H1 (cell line): ENCODE measurements around the gene ETV2. TPM values are rescaled to one million over a fixed set of nuclear protein-coding genes. Genes with fewer than 3 reads are reported as not detected.

Experiments
- CTCF ChIA-PET: fragments of 300-600 bp; sonication (Branson Sonifier 250); formaldehyde crosslinking; loops from one replicate; lab custom pipeline; 2021; ENCODE audit not compliant: partially characterized antibody; lab: Charles Lee
- POLR2A ChIA-PET: fragments of 300-600 bp; sonication (Branson Sonifier 250); formaldehyde crosslinking; loops from one replicate; lab custom pipeline; 2021; ENCODE audit warnings: inconsistent platforms; ENCODE audit not compliant: partially characterized antibody; lab: Charles Lee
- DNase-seq, 2 experiments: peaks; one replicate each; pipeline versions ENCODE4 v3.0.0 to v3.0.0-alpha.2; 2010 to 2022; ENCODE audit warnings: low spot score in 2 of 2, low read depth in 1 of 2, mixed read lengths in 1 of 2
- FAIRE-seq: peaks from 2 replicates; lab custom pipeline; 2011; peaks lifted over from hg19 to GRCh38; lab: Jason Lieb, UNC
- H2AFZ ChIP-seq: 2 replicates; pipeline ENCODE4 v1.8.1; 2012; ENCODE audit warnings: low read length, inconsistent platforms
- H2AK5ac ChIP-seq: 2 replicates; pipeline ENCODE4 v1.6.1; 2013; ENCODE audit warnings: low read depth, low read length
- H2BK120ac ChIP-seq: replicated peaks from 2 replicates; pipeline ENCODE3; 2013; ENCODE audit warnings: low read depth, low read length, inconsistent platforms
- H2BK12ac ChIP-seq: 2 replicates; pipeline ENCODE4 v1.6.1; 2013; ENCODE audit warnings: low read depth, low read length
- H2BK15ac ChIP-seq: 2 replicates; pipeline ENCODE4 v1.6.1; 2013; ENCODE audit warnings: low read length
- H2BK20ac ChIP-seq: 2 replicates; pipeline ENCODE4 v1.6.1; 2013; ENCODE audit warnings: low read length
- H2BK5ac ChIP-seq: 2 replicates; pipeline ENCODE4 v1.6.1; 2013; ENCODE audit warnings: low read depth, low read length
- H3K14ac ChIP-seq: 2 replicates; pipeline ENCODE4 v1.6.1; 2013; ENCODE audit warnings: inconsistent platforms; ENCODE audit not compliant: insufficient read length
- H3K18ac ChIP-seq: 2 replicates; pipeline ENCODE4 v1.6.1; 2013; ENCODE audit warnings: low read length; ENCODE audit errors: extremely low read depth
- H3K23ac ChIP-seq: 2 replicates; pipeline ENCODE4 v1.6.1; 2013; ENCODE audit warnings: inconsistent platforms; ENCODE audit not compliant: insufficient read length
- H3K23me2 ChIP-seq: 2 replicates; pipeline ENCODE4 v1.6.1; 2013; ENCODE audit warnings: low read depth, low read length
- H3K27ac ChIP-seq: 2 replicates; pipeline ENCODE4 v1.6.1; 2011; ENCODE audit warnings: low read depth, low read length, inconsistent platforms
- H3K27me3 ChIP-seq, 4 experiments: replicated peaks in 1 of 4; 1 replicate in 1 of 4; 2 replicates in 3 of 4; pipeline versions ENCODE4 v1.6.1 to v1.8.1; 2011 to 2013; ENCODE audit warnings: low read length in 3 of 4, mild to moderate bottlenecking in 3 of 4, inconsistent platforms in 2 of 4, mixed read lengths in 2 of 4, moderate library complexity in 1 of 4; ENCODE audit not compliant: control insufficient read depth in 3 of 4, insufficient read depth in 3 of 4; ENCODE audit errors: extremely low read depth in 1 of 4
- H3K36me3 ChIP-seq, 4 experiments: 2 replicates each; pipeline versions ENCODE4 v1.6.1 to v1.8.1; 2011 to 2013; ENCODE audit warnings: mild to moderate bottlenecking in 4 of 4, low read length in 3 of 4, moderate library complexity in 2 of 4, control low read depth in 1 of 4, inconsistent platforms in 1 of 4; ENCODE audit not compliant: insufficient read depth in 4 of 4, control insufficient read depth in 2 of 4
- H3K4ac ChIP-seq: replicated peaks from 2 replicates; pipeline ENCODE3; 2013; ENCODE audit warnings: low read length, low read depth, mixed read lengths, inconsistent platforms; ENCODE audit not compliant: insufficient read length
- H3K4me1 ChIP-seq, 4 experiments: replicated peaks in 1 of 4; 1 replicate in 1 of 4; 2 replicates in 3 of 4; pipeline versions ENCODE4 v1.6.1 to v1.8.1; 2011 to 2013; ENCODE audit warnings: low read length in 3 of 4, inconsistent platforms in 2 of 4, mixed read lengths in 1 of 4; ENCODE audit not compliant: insufficient read depth in 4 of 4, control insufficient read depth in 3 of 4
- H3K4me2 ChIP-seq, 2 experiments: 2 replicates each; pipeline versions ENCODE4 v1.6.1 to v1.8.1; 2011 to 2013; ENCODE audit warnings: low read depth in 2 of 2, low read length in 2 of 2, control low read depth in 1 of 2, inconsistent platforms in 1 of 2, mild to moderate bottlenecking in 1 of 2; ENCODE audit not compliant: insufficient read depth in 1 of 2
- H3K4me3 ChIP-seq, 4 experiments: fragments of 200-600, 300-600 bp in 1 of 4; sonication (generic), shearing (Covaris generic), sonication (Bioruptor Twin) in 1 of 4; 2 replicates each; pipeline versions ENCODE4 v1.5.1 to v1.8.1; 2011 to 2016; ENCODE audit warnings: low read length in 4 of 4, low read depth in 3 of 4, control low read depth in 2 of 4, inconsistent platforms in 2 of 4, mild to moderate bottlenecking in 2 of 4, mixed read lengths in 1 of 4, moderate library complexity in 1 of 4; ENCODE audit not compliant: insufficient read depth in 2 of 4; ENCODE audit errors: extremely low read depth in 1 of 4
- H3K56ac ChIP-seq: replicated peaks from 2 replicates; pipeline ENCODE3; 2013; ENCODE audit warnings: low read depth, mild to moderate bottlenecking, mixed read lengths, low read length, inconsistent platforms; ENCODE audit not compliant: insufficient read length
- H3K79me1 ChIP-seq: 2 replicates; pipeline ENCODE4 v1.6.1; 2013; ENCODE audit warnings: low read depth, low read length, control low read depth
- H3K79me2 ChIP-seq, 2 experiments: 2 replicates each; pipeline versions ENCODE4 v1.6.1 to v1.8.1; 2012 to 2013; ENCODE audit warnings: low read length in 2 of 2, mild to moderate bottlenecking in 2 of 2, inconsistent platforms in 1 of 2; ENCODE audit not compliant: insufficient read depth in 2 of 2, control insufficient read depth in 1 of 2
- H3K9ac ChIP-seq, 4 experiments: replicated peaks in 1 of 4; 1 replicate in 1 of 4; 2 replicates in 3 of 4; pipeline versions ENCODE4 v1.6.1 to v1.8.1; 2011 to 2013; ENCODE audit warnings: low read depth in 3 of 4, low read length in 3 of 4, control low read depth in 2 of 4, mild to moderate bottlenecking in 2 of 4, moderate library complexity in 2 of 4, inconsistent platforms in 1 of 4; ENCODE audit errors: extremely low read depth in 1 of 4
- H3K9me3 ChIP-seq, 2 experiments: 2 replicates each; pipeline versions ENCODE4 v1.6.1 to v1.8.1; 2012 to 2013; ENCODE audit warnings: mild to moderate bottlenecking in 2 of 2, moderate library complexity in 2 of 2, control low read depth in 1 of 2, inconsistent platforms in 1 of 2, low read depth in 1 of 2, low read length in 1 of 2, mixed read lengths in 1 of 2; ENCODE audit not compliant: insufficient read depth in 2 of 2
- H4K20me1 ChIP-seq, 2 experiments: replicated peaks in 1 of 2; 2 replicates each; pipeline versions ENCODE3 to v1.8.1; 2011 to 2013; ENCODE audit warnings: inconsistent platforms in 2 of 2, low read length in 2 of 2, mild to moderate bottlenecking in 1 of 2; ENCODE audit not compliant: insufficient read depth in 2 of 2, control insufficient read depth in 1 of 2
- H4K5ac ChIP-seq: 2 replicates; pipeline ENCODE4 v1.6.1; 2013; ENCODE audit warnings: low read length, low read depth, mixed read lengths, inconsistent platforms; ENCODE audit not compliant: insufficient read length
- H4K8ac ChIP-seq: 2 replicates; pipeline ENCODE4 v1.8.0; 2013; ENCODE audit warnings: mild to moderate bottlenecking, moderate library complexity, low read length, inconsistent platforms; ENCODE audit not compliant: insufficient read depth; ENCODE audit errors: extremely low read depth
- H4K91ac ChIP-seq: replicated peaks from 2 replicates; pipeline ENCODE3; 2013; ENCODE audit warnings: low read length, mixed read lengths, inconsistent platforms; ENCODE audit not compliant: insufficient read length
- BCL11A ChIP-seq, 2 experiments: IDR thresholded peaks; one replicate each; pipeline ENCODE4 v1.6.1; 2011; ENCODE audit warnings: low read depth in 2 of 2, low read length in 2 of 2, mild to moderate bottlenecking in 2 of 2
- CHD1 ChIP-seq: IDR thresholded peaks from 2 replicates; pipeline ENCODE4 v1.6.1; 2012; ENCODE audit warnings: low read depth, low read length, improper control_type of control experiment
- EZH2 ChIP-seq: fragments of 200-600 bp; sonication (generic); IDR thresholded peaks from 2 replicates; pipeline ENCODE4 v1.7.1; 2012; ENCODE audit warnings: low read depth, mild to moderate bottlenecking, moderate library complexity, low read length, inconsistent platforms; ENCODE audit not compliant: severe bottlenecking
- FOSL1 ChIP-seq: IDR thresholded peaks from 2 replicates; pipeline ENCODE4 v1.6.1; 2011; ENCODE audit warnings: mild to moderate bottlenecking, low read depth, low read length, moderate library complexity; ENCODE audit not compliant: insufficient read depth
- GTF2F1 ChIP-seq: IDR thresholded peaks from 2 replicates; pipeline ENCODE4 v1.6.1; 2012; ENCODE audit warnings: low read depth, low read length, improper control_type of control experiment, borderline replicate concordance
- KDM4A ChIP-seq: IDR thresholded peaks from one replicate; pipeline ENCODE4 v1.7.1; 2012; ENCODE audit warnings: low read depth, mild to moderate bottlenecking, moderate library complexity, low read length, inconsistent platforms; ENCODE audit not compliant: severe bottlenecking
- MAFK ChIP-seq: IDR thresholded peaks from 2 replicates; pipeline ENCODE4 v1.6.1; 2012; ENCODE audit warnings: low read depth, mild to moderate bottlenecking, improper control_type of control experiment, low read length
- POLR2A ChIP-seq, 2 experiments: IDR thresholded peaks; 1 replicate in 1 of 2; 2 replicates in 1 of 2; pipeline ENCODE4 v1.6.1; 2011; ENCODE audit warnings: low read depth in 2 of 2, low read length in 2 of 2, mild to moderate bottlenecking in 2 of 2; ENCODE audit errors: control extremely low read depth in 1 of 2
- POLR2AphosphoS5 ChIP-seq: IDR thresholded peaks from 2 replicates; pipeline ENCODE4 v1.6.1; 2011; ENCODE audit warnings: low read depth, low read length
- RBBP5 ChIP-seq: IDR thresholded peaks from 2 replicates; pipeline ENCODE4 v1.7.1; 2012; ENCODE audit warnings: low read depth, mild to moderate bottlenecking, inconsistent platforms, low read length, moderate library complexity, borderline replicate concordance
- RFX5 ChIP-seq: IDR thresholded peaks from 2 replicates; pipeline ENCODE4 v1.6.1; 2011; ENCODE audit warnings: low read depth, low read length, improper control_type of control experiment, borderline replicate concordance
- RNF2 ChIP-seq: fragments of 200-900, 300-1000 bp; sonication (generic); IDR thresholded peaks from 2 replicates; pipeline ENCODE4 v1.7.1; 2016; ENCODE audit warnings: borderline replicate concordance, low read depth, mild to moderate bottlenecking, antibody characterized with exemption, low read length; ENCODE audit not compliant: poor library complexity, severe bottlenecking; ENCODE audit errors: missing control alignments
- SP1 ChIP-seq: IDR thresholded peaks from 2 replicates; pipeline ENCODE4 v1.6.1; 2011; ENCODE audit warnings: low read depth, low read length
- SRF ChIP-seq: IDR thresholded peaks from 2 replicates; pipeline ENCODE4 v1.6.1; 2011; ENCODE audit warnings: mild to moderate bottlenecking, low read depth, low read length, moderate library complexity
- TEAD4 ChIP-seq: IDR thresholded peaks from 2 replicates; pipeline ENCODE4 v1.6.1; 2012; ENCODE audit warnings: low read depth, low read length, inconsistent platforms, mixed read lengths
- WGBS, 2 experiments: shearing (Covaris generic) in 1 of 2; methylation state at CpG; one replicate each; pipeline versions ENCODE4 v1.1.6 to v1.1.7; 2013 to 2015; ENCODE audit warnings: low lambda C conversion rate in 2 of 2, mixed read lengths in 2 of 2, inconsistent platforms in 1 of 2, low coverage in 1 of 2, missing lambda C conversion rate in 1 of 2; ENCODE audit not compliant: insufficient replicate concordance in 2 of 2, insufficient coverage in 1 of 2, insufficient read length in 1 of 2; ENCODE audit errors: extremely low coverage in 1 of 2, missing lambda C conversion rate in 1 of 2; 5-methylcytosine and 5-hydroxymethylcytosine counted together
- polyA plus RNA-seq, 7 experiments: library from polyadenylated mRNA; depleted of rRNA in 3 of 7; stranded (reverse) in 5 of 7; unstranded in 2 of 7; fragments of >200 nt in 5 of 7; fragments of 200-250 nt in 2 of 7; gene quantifications; 1 replicate in 5 of 7; 2 replicates in 1 of 7; 4 replicates in 1 of 7; pipeline versions ENCODE4 v1.2.1 to v1.2.3, GENCODE V29; 2011 to 2013; ENCODE audit warnings: missing spikeins in 2 of 7, mixed read lengths in 2 of 7
- total RNA-seq: library from RNA; stranded (reverse); fragmentation: NEBNext Ultra II Directional; extraction: Animal tissue kit (Norgen Biotek cat#: 25700); gene quantifications from 2 replicates; pipeline ENCODE4 v1.2.1, GENCODE V29; 2021

Gene ETV2
- total and polyA plus RNA-seq, 2 of the 8 experiments (the other 6 are each of a cell fraction or from before 2014, with no cell fraction given) = 0.88 to 1.3 TPM

DNA sequence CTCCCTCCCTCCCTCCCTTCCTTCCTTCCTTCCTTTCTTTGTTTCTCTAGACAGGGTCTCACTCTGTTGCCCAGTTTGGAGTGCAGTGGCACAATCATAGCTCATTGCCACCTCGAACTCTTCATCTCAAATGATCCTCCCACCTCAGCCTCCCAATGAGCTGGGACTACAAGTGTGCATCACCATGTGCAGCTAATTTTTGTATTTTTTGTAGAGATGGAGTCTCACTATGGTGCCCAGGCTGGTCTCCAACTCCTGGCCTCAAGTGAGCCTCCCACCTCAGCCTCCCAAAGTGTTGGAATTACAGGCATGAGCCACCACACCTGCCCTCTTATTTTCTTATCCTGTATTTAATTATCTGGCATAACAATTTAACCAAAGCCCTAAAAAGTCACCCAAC lies 29.1 kb downstream of the ETV2 start:
- Histone ChIP-seq H2BK20ac (no peak overlapping the region), H3K36me3 (no peaks in the 10 kb centered on the region), H3K79me1 (no peaks in the 10 kb centered on the region), H3K4me3 (no peak overlapping the region), H2BK15ac (no peak overlapping the region), H3K23me2 (no peaks in the 10 kb centered on the region; the same call in 1 of the 2 replicates), H3K27ac (no peak overlapping the region), H3K4ac (no peak overlapping the region), H3K4me2 (no peak overlapping the region), H3K27me3 (peaks cover 0 to 4% (median 1%) of the 10 kb centered on the region in 4 experiments; a peak in 1 of 7 replicates), H2BK12ac (no peak overlapping the region), H2AK5ac (no peak overlapping the region), H2AFZ (no peak overlapping the region), H4K91ac (no peak overlapping the region), H4K5ac (no peak overlapping the region), H3K56ac (no peak overlapping the region), H3K23ac (no peak overlapping the region), H4K8ac (no peak overlapping the region), H3K79me2 (no peaks in the 10 kb centered on the region), H4K20me1 (no peaks in the 10 kb centered on the region), H2BK5ac (no peak overlapping the region), H3K4me1 (peaks cover 0 to 3% (median 0%) of the 10 kb centered on the region in 4 experiments; a peak in 2 of 7 replicates), H3K9me3 (no peaks in the 10 kb centered on the region), H3K9ac (no peak overlapping the region), H3K18ac (no peak overlapping the region), H3K14ac (no peak overlapping the region), H2BK120ac (no peak overlapping the region)
- WGBS, 2 experiments = no CpG with 5 or more reads among the region's 1 CpG
- ChIA-PET POLR2A (interaction anchor here (1.8 kb wide), 1 partner anchor 11 kb away, joined by 7 read pairs; no protein-coding TSS in a partner anchor), CTCF (interaction anchor here (1.1 kb wide), 1 partner anchor 58 kb away, joined by 4 read pairs; the partner anchor contains the start of gene HAUS5)
- no peak for DNase-seq
- FAIRE-seq = no peak
- TF ChIP-seq EZH2 (no peak), BCL11A (IDR thresholded peaks at IDR 0.05; ENCODE audit: low read depth in 2 of 2, low read length in 2 of 2) (no peak), SP1 (no peak), GTF2F1 (no peak), CHD1 (no peak), KDM4A (no peak), POLR2A (IDR thresholded peaks at IDR 0.05; ENCODE audit: control extremely low read depth in 1 of 2, low read depth in 2 of 2, low read length in 2 of 2) (no peak), RNF2 (no peak), RFX5 (no peak), FOSL1 (no peak), RBBP5 (no peak), MAFK (no peak), POLR2AphosphoS5 (no peak), SRF (no peak), TEAD4 (no peak)
